ENCODE measurements around the gene PRPSAP1.

The PRPSAP1 gene

GRCh38 chr17:76353599-76354316 is at the start of gene PRPSAP1:
PRPSAP1 (minus strand) TSS chr17:76353916; CDS start chr17:76353703, 213 bp downstream.
- peak; percentile 87 for DNase-seq

GRCh38 chr17:76402711-76403110 is 49.0 kb upstream of the PRPSAP1 start:
- no peak for DNase-seq

GRCh38 chr17:76399175-76400172 is 45.8 kb upstream of the PRPSAP1 start:
- DNase-seq: no peak

- DNase-seq: no peak
These were observed 44.9 kb upstream of the PRPSAP1 start for GRCh38 chr17:76398523-76399174.

GRCh38 chr17:76397687-76398522 is 44.2 kb upstream of the PRPSAP1 start:
- DNase-seq: peak; percentile 85

- DNase-seq: no peak
These were observed 43.5 kb upstream of the PRPSAP1 start for GRCh38 chr17:76397184-76397583.

GRCh38 chr17:76395980-76396379 is 42.3 kb upstream of the PRPSAP1 start:
- DNase-seq: no peak

- DNase-seq: no peak
These were observed 40.5 kb upstream of the PRPSAP1 start for GRCh38 chr17:76394166-76394565.

GRCh38 chr17:76391200-76391715 is 37.5 kb upstream of the PRPSAP1 start:
- DNase-seq: no peak

GRCh38 chr17:76390003-76390421 is 36.3 kb upstream of the PRPSAP1 start:
- DNase-seq: no peak

GRCh38 chr17:76388966-76389888 is 35.5 kb upstream of the PRPSAP1 start:
- DNase-seq: no peak

- no peak for DNase-seq
These were observed 33.5 kb upstream of the PRPSAP1 start for GRCh38 chr17:76386966-76387765.

GRCh38 chr17:76385892-76386786 is 32.4 kb upstream of the PRPSAP1 start:
- DNase-seq: peak; percentile 88

GRCh38 chr17:76384987-76385891 is 31.5 kb upstream of the PRPSAP1 start:
- peak; percentile 30 for DNase-seq

GRCh38 chr17:76384222-76384986 is 30.7 kb upstream of the PRPSAP1 start, which contains the start of gene SPHK1:
SPHK1 (plus strand) TSS chr17:76384609; CDS start chr17:76385645, 1,036 bp downstream.
- DNase-seq: peak; percentile 61

- DNase-seq: peak; percentile 48
These were observed 30.0 kb upstream of the PRPSAP1 start for GRCh38 chr17:76383546-76384221.
